Measurements from ENCODE around the gene PLA2G4A.

PLA2G4A gene

DNA sequence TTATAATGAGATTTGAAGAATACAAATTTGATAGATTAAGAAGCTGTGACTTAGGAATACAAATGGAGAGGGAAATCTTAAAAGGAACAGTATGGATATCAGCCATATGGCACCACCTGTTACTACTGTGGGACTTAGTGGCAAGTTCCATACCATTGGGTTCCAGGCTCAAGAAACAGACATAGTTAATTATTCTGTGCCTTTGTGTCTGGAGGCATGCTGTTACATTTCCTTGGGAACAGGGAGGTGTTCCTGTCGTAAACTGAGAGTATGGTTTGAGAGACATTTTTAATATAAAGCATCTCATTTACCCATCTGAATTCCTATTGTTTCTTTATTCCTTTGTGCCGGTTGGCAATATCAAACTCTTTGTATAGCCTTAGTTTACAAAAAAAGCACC is 15.2 kb downstream of the PLA2G4A start:
- no peaks in the 10 kb centered on the region for H3K9me3 ChIP-seq (ENCODE audit: control insufficient read depth in 2 of 2, low read length in 2 of 2)
- no peak overlapping the region for H3K9ac ChIP-seq (ENCODE audit: low read depth in 1 of 2, low read length in 2 of 2)
- no peaks in the 10 kb centered on the region for H3K27me3 ChIP-seq (ENCODE audit: control insufficient read depth in 2 of 2, insufficient read depth in 2 of 2, low read length in 2 of 2)
- H3K4me1 ChIP-seq (ENCODE audit: control insufficient read depth in 2 of 2, insufficient read depth in 2 of 2, low read length in 2 of 2) = peaks cover 5 to 9% of the 10 kb centered on the region in 2 donors
- no peak overlapping the region for H3K4me3 ChIP-seq (ENCODE audit: low read length in 2 of 2)
- no peak overlapping the region for H3K27ac ChIP-seq (ENCODE audit: low read depth in 2 of 2, low read length in 2 of 2)
- no peaks in the 10 kb centered on the region for H3K36me3 ChIP-seq (ENCODE audit: control insufficient read depth in 2 of 2, insufficient read depth in 2 of 2, low read length in 2 of 2)

DNA sequence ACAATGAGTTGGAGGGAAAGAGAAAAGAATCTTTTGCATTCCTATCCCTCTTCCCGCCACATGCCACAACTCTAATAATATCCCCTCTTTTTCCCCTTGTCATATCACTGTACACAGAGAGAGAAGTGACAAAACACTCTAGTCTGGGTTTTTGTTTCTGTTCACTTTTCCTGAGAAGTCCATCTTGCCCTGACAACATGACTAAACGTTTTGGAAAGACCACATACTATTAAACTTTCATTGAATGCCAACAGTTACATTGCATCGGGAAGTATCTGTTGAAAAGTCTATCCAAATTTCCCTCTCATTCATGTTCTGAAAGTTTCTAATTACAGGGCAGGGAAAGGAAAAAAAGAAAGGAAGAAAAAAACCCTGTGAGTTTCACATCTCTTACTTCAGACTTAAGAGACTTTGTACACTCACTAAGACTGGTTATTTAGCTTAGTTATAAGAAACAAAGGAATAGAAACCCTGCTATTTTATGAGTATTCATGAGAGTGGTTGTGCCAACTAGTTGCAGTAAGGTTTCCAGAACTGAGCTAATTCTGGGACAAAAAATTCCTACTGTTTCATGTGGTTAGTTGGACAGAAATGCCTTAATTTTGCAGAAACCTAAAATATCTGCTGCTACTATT is 16.9 kb downstream of the PLA2G4A start:
- Histone ChIP-seq H3K27ac (ENCODE audit: low read depth in 2 of 2, low read length in 2 of 2) (no peak overlapping the region), H3K9ac (ENCODE audit: low read depth in 1 of 2, low read length in 2 of 2) (no peak overlapping the region), H3K27me3 (ENCODE audit: control insufficient read depth in 2 of 2, insufficient read depth in 2 of 2, low read length in 2 of 2) (no peaks in the 10 kb centered on the region), H3K9me3 (ENCODE audit: control insufficient read depth in 2 of 2, low read length in 2 of 2) (no peaks in the 10 kb centered on the region), H3K36me3 (ENCODE audit: control insufficient read depth in 2 of 2, insufficient read depth in 2 of 2, low read length in 2 of 2) (no peaks in the 10 kb centered on the region), H3K4me3 (ENCODE audit: low read length in 2 of 2) (no peak overlapping the region), H3K4me1 (ENCODE audit: control insufficient read depth in 2 of 2, insufficient read depth in 2 of 2, low read length in 2 of 2) (peaks cover 5 to 9% of the 10 kb centered on the region in 2 donors)

DNA sequence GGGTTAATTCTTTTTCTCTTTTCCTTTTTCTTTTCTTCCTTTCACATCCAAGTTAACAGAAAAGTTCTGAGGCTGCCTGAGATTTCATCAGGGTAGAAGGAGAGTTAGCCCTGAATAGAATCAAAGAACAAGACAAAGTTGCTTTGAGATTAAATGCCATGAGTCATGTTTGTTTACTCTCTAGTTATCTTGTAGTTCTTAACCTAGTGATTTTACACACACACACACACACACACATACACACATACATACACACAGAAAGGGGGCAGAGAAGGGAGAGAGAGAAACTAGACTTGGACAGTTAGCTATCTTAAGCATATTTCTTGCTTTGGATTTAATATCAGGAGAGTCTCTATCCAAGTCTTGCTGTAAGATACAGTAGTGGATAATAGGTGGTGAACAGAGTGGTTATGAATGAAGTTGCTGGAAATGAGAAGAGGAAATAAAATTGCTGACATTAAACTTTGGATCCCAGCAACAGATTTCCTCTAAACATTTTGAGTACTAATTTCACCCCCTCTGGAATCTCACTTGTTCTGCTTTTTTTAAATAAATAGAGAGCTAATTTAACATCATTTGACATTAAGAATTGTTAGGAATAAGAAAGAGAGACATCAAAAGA is 19.9 kb downstream of the PLA2G4A start:
- no peak overlapping the region for H3K4me3 ChIP-seq (ENCODE audit: low read length in 2 of 2)
- H3K9me3 ChIP-seq (ENCODE audit: control insufficient read depth in 2 of 2, low read length in 2 of 2) = no peaks in the 10 kb centered on the region
- peak overlapping the region in 1 of 2 donors; percentile 14 for H3K27ac ChIP-seq (ENCODE audit: low read depth in 2 of 2, low read length in 2 of 2)
- H3K27me3 ChIP-seq (ENCODE audit: control insufficient read depth in 2 of 2, insufficient read depth in 2 of 2, low read length in 2 of 2) = no peaks in the 10 kb centered on the region
- no peaks in the 10 kb centered on the region for H3K36me3 ChIP-seq (ENCODE audit: control insufficient read depth in 2 of 2, insufficient read depth in 2 of 2, low read length in 2 of 2)
- peaks cover 0 to 3% of the 10 kb centered on the region in 2 donors for H3K4me1 ChIP-seq (ENCODE audit: control insufficient read depth in 2 of 2, insufficient read depth in 2 of 2, low read length in 2 of 2)
- no peak overlapping the region for H3K9ac ChIP-seq (ENCODE audit: low read depth in 1 of 2, low read length in 2 of 2)

DNA sequence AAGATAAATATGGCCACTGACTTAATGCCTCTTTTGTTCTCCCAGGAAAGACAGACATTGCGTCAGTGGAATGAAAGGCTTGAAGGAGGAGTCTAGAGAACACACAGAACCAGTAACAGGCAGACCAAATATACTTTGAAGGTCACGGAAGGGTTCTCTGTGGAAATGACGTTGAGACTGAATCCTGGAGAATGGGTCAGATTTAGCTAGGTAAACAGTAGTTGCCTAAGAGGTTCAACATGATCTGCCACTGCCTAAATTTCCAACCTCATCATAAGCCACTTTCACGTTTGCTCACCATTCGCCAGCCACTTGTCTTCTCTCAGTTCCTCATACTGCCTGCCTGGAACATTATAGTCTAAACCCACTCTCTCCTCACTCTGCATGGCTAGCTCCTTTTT is 20.5 kb downstream of the PLA2G4A start:
- Histone ChIP-seq H3K27me3 (ENCODE audit: control insufficient read depth in 2 of 2, insufficient read depth in 2 of 2, low read length in 2 of 2) (no peaks in the 10 kb centered on the region), H3K36me3 (ENCODE audit: control insufficient read depth in 2 of 2, insufficient read depth in 2 of 2, low read length in 2 of 2) (no peaks in the 10 kb centered on the region), H3K27ac (ENCODE audit: low read depth in 2 of 2, low read length in 2 of 2) (peak overlapping the region in 1 of 2 donors; percentile 14), H3K9ac (ENCODE audit: low read depth in 1 of 2, low read length in 2 of 2) (no peak overlapping the region), H3K4me3 (ENCODE audit: low read length in 2 of 2) (no peak overlapping the region), H3K9me3 (ENCODE audit: control insufficient read depth in 2 of 2, low read length in 2 of 2) (no peaks in the 10 kb centered on the region), H3K4me1 (ENCODE audit: control insufficient read depth in 2 of 2, insufficient read depth in 2 of 2, low read length in 2 of 2) (peaks cover 0 to 3% of the 10 kb centered on the region in 2 donors)

DNA sequence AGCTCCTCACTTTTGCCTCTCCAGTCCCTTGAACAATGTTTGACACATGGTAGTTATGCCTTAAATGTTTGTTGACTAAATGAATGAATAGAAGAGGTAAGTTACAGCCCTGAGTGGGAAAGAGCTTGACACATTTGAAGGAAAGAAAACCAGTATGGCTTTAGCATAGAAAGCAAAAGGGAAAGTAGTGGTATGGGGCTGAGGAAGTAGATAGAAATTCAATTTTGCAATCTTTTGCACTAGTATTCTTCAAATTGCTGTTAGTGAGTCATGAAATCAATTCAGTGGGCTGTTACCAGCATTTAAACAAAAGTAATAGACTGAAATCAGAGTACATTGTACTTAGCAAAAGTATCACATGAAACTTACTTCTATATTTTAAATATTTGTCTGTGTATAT is 21.1 kb downstream of the PLA2G4A start:
- Histone ChIP-seq H3K4me1 (ENCODE audit: control insufficient read depth in 2 of 2, insufficient read depth in 2 of 2, low read length in 2 of 2) (peaks cover 0 to 3% of the 10 kb centered on the region in 2 donors), H3K36me3 (ENCODE audit: control insufficient read depth in 2 of 2, insufficient read depth in 2 of 2, low read length in 2 of 2) (no peaks in the 10 kb centered on the region)

DNA sequence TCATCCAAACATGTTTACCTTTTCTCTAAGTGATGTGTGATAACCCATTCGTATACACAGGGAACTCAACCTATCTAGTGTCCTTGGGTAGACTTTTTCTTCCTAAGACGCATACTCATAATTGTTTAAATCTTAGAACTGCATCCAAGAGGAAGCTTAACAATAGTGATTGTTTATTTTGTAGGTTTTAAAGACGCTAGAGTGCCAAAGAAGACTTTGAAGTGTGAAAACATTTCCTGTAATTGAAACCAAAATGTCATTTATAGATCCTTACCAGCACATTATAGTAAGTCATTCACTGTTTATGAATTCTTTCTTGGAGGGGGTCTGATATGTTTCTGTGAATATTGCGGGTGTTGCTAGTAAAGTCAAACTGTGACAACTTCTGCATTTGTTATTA is 25.4 kb downstream of the PLA2G4A start:
- no peak overlapping the region for H3K9ac ChIP-seq (ENCODE audit: low read depth in 1 of 2, low read length in 2 of 2)
- H3K4me3 ChIP-seq (ENCODE audit: low read length in 2 of 2) = no peak overlapping the region
- H3K27ac ChIP-seq (ENCODE audit: low read depth in 2 of 2, low read length in 2 of 2) = no peak overlapping the region
- H3K36me3 ChIP-seq (ENCODE audit: control insufficient read depth in 2 of 2, insufficient read depth in 2 of 2, low read length in 2 of 2) = no peaks in the 10 kb centered on the region
- H3K9me3 ChIP-seq (ENCODE audit: control insufficient read depth in 2 of 2, low read length in 2 of 2) = no peaks in the 10 kb centered on the region
- no peaks in the 10 kb centered on the region for H3K27me3 ChIP-seq (ENCODE audit: control insufficient read depth in 2 of 2, insufficient read depth in 2 of 2, low read length in 2 of 2)
- no peaks in the 10 kb centered on the region for H3K4me1 ChIP-seq (ENCODE audit: control insufficient read depth in 2 of 2, insufficient read depth in 2 of 2, low read length in 2 of 2)

More for the DNA sequence above, 21.1 kb downstream of the PLA2G4A start:
- Histone ChIP-seq H3K9me3 (ENCODE audit: control insufficient read depth in 2 of 2, low read length in 2 of 2) (no peaks in the 10 kb centered on the region), H3K27me3 (ENCODE audit: control insufficient read depth in 2 of 2, insufficient read depth in 2 of 2, low read length in 2 of 2) (no peaks in the 10 kb centered on the region), H3K9ac (ENCODE audit: low read depth in 1 of 2, low read length in 2 of 2) (no peak overlapping the region), H3K27ac (ENCODE audit: low read depth in 2 of 2, low read length in 2 of 2) (no peak overlapping the region), H3K4me3 (ENCODE audit: low read length in 2 of 2) (no peak overlapping the region)

DNA sequence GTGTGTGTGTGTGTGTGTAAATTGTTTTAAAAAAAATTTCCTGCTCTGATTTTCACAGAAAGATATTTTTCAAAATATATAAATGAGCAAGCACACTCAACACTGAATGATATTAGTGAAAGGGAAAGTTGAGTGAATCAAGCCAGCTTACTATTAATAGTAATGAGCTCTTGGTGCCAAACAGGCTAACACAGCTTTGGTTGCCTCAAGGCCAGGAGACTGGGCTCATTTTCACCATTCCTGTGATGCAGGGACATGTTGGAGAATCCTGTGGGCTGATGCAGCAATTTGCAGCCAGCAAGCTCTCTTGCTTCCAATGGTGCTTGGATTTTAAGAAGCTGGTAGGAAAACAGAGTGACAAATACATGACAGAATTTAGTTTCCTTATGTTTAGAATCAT is 30.2 kb downstream of the PLA2G4A start:
- no peak overlapping the region for H3K9ac ChIP-seq (ENCODE audit: low read depth in 1 of 2, low read length in 2 of 2)
- H3K27me3 ChIP-seq (ENCODE audit: control insufficient read depth in 2 of 2, insufficient read depth in 2 of 2, low read length in 2 of 2) = no peaks in the 10 kb centered on the region
- no peaks in the 10 kb centered on the region for H3K9me3 ChIP-seq (ENCODE audit: control insufficient read depth in 2 of 2, low read length in 2 of 2)
- no peak overlapping the region for H3K4me3 ChIP-seq (ENCODE audit: low read length in 2 of 2)
- H3K36me3 ChIP-seq (ENCODE audit: control insufficient read depth in 2 of 2, insufficient read depth in 2 of 2, low read length in 2 of 2) = no peaks in the 10 kb centered on the region
- H3K27ac ChIP-seq (ENCODE audit: low read depth in 2 of 2, low read length in 2 of 2) = no peak overlapping the region
- H3K4me1 ChIP-seq (ENCODE audit: control insufficient read depth in 2 of 2, insufficient read depth in 2 of 2, low read length in 2 of 2) = no peaks in the 10 kb centered on the region

DNA sequence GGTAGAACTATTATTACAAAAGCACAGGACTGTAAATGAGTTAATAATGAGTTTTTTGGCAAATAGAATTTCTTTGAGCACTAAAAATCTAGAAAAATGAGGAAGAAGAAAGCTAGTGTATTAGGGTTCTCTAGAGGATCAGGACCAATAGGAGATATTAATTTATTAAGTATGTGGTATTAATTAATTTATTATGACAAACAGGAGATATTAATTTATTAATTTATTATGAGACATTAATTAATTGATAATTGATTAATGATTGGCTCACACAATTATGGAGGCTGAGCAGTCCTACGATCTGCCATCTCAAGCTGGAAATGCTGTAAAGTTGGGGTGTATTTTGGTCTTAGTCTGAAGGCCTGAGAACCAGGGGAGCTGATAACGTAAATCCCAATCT is 31.2 kb downstream of the PLA2G4A start:
- H3K27me3 ChIP-seq (ENCODE audit: control insufficient read depth in 2 of 2, insufficient read depth in 2 of 2, low read length in 2 of 2) = no peaks in the 10 kb centered on the region
- H3K4me3 ChIP-seq (ENCODE audit: low read length in 2 of 2) = no peak overlapping the region
- H3K9me3 ChIP-seq (ENCODE audit: control insufficient read depth in 2 of 2, low read length in 2 of 2) = no peaks in the 10 kb centered on the region
- no peaks in the 10 kb centered on the region for H3K36me3 ChIP-seq (ENCODE audit: control insufficient read depth in 2 of 2, insufficient read depth in 2 of 2, low read length in 2 of 2)
- no peak overlapping the region for H3K27ac ChIP-seq (ENCODE audit: low read depth in 2 of 2, low read length in 2 of 2)
- H3K9ac ChIP-seq (ENCODE audit: low read depth in 1 of 2, low read length in 2 of 2) = no peak overlapping the region
- no peaks in the 10 kb centered on the region for H3K4me1 ChIP-seq (ENCODE audit: control insufficient read depth in 2 of 2, insufficient read depth in 2 of 2, low read length in 2 of 2)

DNA sequence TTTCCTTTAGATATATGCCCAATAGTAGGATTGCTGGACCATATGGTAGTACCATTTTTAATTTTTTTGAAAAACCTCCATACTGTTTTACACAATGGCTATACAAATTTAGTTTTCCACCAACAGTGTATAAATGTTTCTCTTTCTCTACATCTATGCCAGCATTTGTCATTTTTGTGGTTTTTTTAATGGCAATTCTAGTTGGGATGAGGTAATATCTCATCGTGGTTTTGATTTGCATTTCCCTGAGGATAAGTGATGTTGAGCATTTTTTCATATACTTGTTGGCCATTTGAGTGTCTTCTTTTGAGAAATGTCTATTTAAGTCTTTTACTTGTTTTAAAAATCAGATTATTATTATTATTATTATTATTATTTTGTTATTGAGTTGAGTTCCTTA is 35.5 kb downstream of the PLA2G4A start:
- Histone ChIP-seq H3K4me1 (ENCODE audit: control insufficient read depth in 2 of 2, insufficient read depth in 2 of 2, low read length in 2 of 2) (no peaks in the 10 kb centered on the region), H3K36me3 (ENCODE audit: control insufficient read depth in 2 of 2, insufficient read depth in 2 of 2, low read length in 2 of 2) (no peaks in the 10 kb centered on the region), H3K4me3 (ENCODE audit: low read length in 2 of 2) (no peak overlapping the region), H3K9ac (ENCODE audit: low read depth in 1 of 2, low read length in 2 of 2) (no peak overlapping the region), H3K27me3 (ENCODE audit: control insufficient read depth in 2 of 2, insufficient read depth in 2 of 2, low read length in 2 of 2) (no peaks in the 10 kb centered on the region), H3K9me3 (ENCODE audit: control insufficient read depth in 2 of 2, low read length in 2 of 2) (no peaks in the 10 kb centered on the region), H3K27ac (ENCODE audit: low read depth in 2 of 2, low read length in 2 of 2) (no peak overlapping the region)

DNA sequence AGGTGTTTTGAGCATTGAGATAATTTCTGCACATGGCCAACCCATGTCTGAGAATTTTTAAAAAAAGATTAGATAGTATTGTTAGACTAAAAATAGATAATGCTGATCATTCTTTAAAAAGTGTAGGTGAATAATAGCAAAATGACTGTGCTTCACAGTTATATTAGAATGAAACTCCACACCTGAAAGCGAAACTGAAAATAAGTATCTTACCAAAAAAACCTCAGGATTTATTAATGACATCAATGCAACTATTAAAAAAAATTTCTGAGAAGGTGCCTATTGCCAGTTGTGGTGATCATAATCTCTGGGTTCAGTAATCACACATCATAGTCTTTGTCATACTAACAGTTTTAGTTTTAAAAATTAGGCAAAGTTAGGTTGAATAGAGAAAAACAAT is 36.5 kb downstream of the PLA2G4A start:
- Histone ChIP-seq H3K9me3 (ENCODE audit: control insufficient read depth in 2 of 2, low read length in 2 of 2) (no peaks in the 10 kb centered on the region), H3K9ac (ENCODE audit: low read depth in 1 of 2, low read length in 2 of 2) (no peak overlapping the region), H3K27ac (ENCODE audit: low read depth in 2 of 2, low read length in 2 of 2) (no peak overlapping the region), H3K27me3 (ENCODE audit: control insufficient read depth in 2 of 2, insufficient read depth in 2 of 2, low read length in 2 of 2) (no peaks in the 10 kb centered on the region), H3K4me1 (ENCODE audit: control insufficient read depth in 2 of 2, insufficient read depth in 2 of 2, low read length in 2 of 2) (no peaks in the 10 kb centered on the region), H3K4me3 (ENCODE audit: low read length in 2 of 2) (no peak overlapping the region), H3K36me3 (ENCODE audit: control insufficient read depth in 2 of 2, insufficient read depth in 2 of 2, low read length in 2 of 2) (no peaks in the 10 kb centered on the region)

Data from mucosa of rectum (tissue), 2 donors.